ENCODE results near the gene PSMG2. TPM values are rescaled to one million over a fixed set of nuclear protein-coding genes. Genes with fewer than 3 reads are reported as not detected.
A peak's percentile ranks its signal among the peaks of the same experiment; 100 is the strongest.

The PSMG2 gene
- total and polyA plus RNA-seq, 9 of the 15 experiments (the other 6 are each of a cell fraction or from before 2014, with no cell fraction given) = 59.9 to 271 (median 111) TPM

DNA sequence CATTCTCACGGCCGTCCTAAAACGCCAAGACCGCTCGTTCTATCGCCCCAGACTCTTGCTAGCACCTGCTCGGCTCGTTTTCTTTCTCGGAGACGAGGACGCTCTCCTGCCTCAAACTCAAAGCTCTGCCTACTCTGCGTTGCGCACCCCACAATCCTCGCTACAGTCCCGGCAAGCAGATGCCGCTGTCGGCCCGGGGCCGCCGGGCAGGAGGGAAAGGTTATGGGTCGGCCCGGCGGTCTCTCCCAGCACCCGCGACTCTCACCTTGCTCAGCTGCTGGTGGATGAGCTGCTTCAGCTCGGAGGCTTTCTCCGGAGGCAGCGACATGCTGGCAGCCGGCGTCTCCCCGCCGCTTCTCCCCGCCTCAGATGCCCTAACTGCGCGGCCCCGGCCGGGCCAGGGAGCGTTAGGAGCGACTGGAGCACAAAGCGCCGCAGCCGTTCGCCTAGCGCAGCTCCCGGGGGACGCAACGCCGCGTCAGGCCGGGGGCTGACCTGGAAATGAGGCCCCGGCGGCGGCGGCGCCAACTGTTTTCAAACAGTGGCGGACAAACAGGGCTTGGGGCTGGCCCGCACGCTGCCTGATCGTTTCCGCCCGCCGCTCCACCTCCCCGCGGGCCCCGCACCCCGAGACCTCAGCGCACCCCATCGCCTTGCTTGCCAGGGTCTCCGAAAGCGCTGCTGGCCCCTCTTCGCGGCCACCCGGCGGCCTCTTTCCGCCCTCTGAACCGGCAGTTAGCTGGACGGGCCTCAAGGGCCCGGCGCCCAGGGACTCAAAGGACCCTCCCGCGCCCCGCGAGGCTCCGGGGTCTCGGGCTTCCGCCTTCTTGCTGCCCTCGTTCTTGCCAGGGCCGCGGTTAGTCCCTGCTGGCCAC lies at the start of gene PSMG2, which contains the start of gene CEP76 (continued):
- TF ChIP-seq, protein P1, sequence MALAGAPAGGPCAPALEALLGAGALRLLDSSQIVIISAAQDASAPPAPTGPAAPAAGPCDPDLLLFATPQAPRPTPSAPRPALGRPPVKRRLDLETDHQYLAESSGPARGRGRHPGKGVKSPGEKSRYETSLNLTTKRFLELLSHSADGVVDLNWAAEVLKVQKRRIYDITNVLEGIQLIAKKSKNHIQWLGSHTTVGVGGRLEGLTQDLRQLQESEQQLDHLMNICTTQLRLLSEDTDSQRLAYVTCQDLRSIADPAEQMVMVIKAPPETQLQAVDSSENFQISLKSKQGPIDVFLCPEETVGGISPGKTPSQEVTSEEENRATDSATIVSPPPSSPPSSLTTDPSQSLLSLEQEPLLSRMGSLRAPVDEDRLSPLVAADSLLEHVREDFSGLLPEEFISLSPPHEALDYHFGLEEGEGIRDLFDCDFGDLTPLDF (CRISPR knock-in tag; IDR thresholded peaks at IDR 0.05) = peak; percentile 81
- TF ChIP-seq, protein P2, sequence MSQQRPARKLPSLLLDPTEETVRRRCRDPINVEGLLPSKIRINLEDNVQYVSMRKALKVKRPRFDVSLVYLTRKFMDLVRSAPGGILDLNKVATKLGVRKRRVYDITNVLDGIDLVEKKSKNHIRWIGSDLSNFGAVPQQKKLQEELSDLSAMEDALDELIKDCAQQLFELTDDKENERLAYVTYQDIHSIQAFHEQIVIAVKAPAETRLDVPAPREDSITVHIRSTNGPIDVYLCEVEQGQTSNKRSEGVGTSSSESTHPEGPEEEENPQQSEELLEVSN (IDR thresholded peaks at IDR 0.05; ENCODE audit: borderline replicate concordance in 1 of 2, extremely low read depth in 1 of 2, insufficient read depth in 1 of 2, insufficient read length in 1 of 2, low read depth in 1 of 2, low read length in 1 of 2, poor library complexity in 1 of 2, severe bottlenecking in 1 of 2) = peak; percentile 23 to 24
- TF ChIP-seq, protein P3, sequence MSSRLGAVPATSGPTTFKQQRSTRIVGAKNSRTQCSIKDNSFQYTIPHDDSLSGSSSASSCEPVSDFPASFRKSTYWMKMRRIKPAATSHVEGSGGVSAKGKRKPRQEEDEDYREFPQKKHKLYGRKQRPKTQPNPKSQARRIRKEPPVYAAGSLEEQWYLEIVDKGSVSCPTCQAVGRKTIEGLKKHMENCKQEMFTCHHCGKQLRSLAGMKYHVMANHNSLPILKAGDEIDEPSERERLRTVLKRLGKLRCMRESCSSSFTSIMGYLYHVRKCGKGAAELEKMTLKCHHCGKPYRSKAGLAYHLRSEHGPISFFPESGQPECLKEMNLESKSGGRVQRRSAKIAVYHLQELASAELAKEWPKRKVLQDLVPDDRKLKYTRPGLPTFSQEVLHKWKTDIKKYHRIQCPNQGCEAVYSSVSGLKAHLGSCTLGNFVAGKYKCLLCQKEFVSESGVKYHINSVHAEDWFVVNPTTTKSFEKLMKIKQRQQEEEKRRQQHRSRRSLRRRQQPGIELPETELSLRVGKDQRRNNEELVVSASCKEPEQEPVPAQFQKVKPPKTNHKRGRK (tag; IDR thresholded peaks at IDR 0.05) = no peak
- TF ChIP-seq, protein P4, sequence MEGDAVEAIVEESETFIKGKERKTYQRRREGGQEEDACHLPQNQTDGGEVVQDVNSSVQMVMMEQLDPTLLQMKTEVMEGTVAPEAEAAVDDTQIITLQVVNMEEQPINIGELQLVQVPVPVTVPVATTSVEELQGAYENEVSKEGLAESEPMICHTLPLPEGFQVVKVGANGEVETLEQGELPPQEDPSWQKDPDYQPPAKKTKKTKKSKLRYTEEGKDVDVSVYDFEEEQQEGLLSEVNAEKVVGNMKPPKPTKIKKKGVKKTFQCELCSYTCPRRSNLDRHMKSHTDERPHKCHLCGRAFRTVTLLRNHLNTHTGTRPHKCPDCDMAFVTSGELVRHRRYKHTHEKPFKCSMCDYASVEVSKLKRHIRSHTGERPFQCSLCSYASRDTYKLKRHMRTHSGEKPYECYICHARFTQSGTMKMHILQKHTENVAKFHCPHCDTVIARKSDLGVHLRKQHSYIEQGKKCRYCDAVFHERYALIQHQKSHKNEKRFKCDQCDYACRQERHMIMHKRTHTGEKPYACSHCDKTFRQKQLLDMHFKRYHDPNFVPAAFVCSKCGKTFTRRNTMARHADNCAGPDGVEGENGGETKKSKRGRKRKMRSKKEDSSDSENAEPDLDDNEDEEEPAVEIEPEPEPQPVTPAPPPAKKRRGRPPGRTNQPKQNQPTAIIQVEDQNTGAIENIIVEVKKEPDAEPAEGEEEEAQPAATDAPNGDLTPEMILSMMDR (IDR thresholded peaks at IDR 0.05 in 2 of 3, conservative IDR thresholded peaks at IDR 0.05 in 1 of 3; ENCODE audit: insufficient read depth in 2 of 3, low read depth in 1 of 3, low read length in 3 of 3) = 0 out of 6 replicates have a peak, but pooled peaks of 1 of the 3 experiments have one; percentile 7
- TF ChIP-seq, protein P5, sequence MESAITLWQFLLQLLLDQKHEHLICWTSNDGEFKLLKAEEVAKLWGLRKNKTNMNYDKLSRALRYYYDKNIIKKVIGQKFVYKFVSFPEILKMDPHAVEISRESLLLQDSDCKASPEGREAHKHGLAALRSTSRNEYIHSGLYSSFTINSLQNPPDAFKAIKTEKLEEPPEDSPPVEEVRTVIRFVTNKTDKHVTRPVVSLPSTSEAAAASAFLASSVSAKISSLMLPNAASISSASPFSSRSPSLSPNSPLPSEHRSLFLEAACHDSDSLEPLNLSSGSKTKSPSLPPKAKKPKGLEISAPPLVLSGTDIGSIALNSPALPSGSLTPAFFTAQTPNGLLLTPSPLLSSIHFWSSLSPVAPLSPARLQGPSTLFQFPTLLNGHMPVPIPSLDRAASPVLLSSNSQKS (CRISPR knock-in tag; IDR thresholded peaks at IDR 0.05) = no peak
- TF ChIP-seq, protein P6, sequence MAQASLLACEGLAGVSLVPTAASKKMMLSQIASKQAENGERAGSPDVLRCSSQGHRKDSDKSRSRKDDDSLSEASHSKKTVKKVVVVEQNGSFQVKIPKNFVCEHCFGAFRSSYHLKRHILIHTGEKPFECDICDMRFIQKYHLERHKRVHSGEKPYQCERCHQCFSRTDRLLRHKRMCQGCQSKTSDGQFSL (CRISPR knock-in tag; IDR thresholded peaks at IDR 0.05) = no peak
- TF ChIP-seq, protein P6 (tag; IDR thresholded peaks at IDR 0.05) = no peak
- TF ChIP-seq, protein P7, sequence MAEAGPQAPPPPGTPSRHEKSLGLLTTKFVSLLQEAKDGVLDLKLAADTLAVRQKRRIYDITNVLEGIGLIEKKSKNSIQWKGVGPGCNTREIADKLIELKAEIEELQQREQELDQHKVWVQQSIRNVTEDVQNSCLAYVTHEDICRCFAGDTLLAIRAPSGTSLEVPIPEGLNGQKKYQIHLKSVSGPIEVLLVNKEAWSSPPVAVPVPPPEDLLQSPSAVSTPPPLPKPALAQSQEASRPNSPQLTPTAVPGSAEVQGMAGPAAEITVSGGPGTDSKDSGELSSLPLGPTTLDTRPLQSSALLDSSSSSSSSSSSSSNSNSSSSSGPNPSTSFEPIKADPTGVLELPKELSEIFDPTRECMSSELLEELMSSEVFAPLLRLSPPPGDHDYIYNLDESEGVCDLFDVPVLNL (CRISPR knock-in tag; IDR thresholded peaks at IDR 0.05; ENCODE audit: low read depth) = peak; percentile 93
- TF ChIP-seq CHD1 (IDR thresholded peaks at IDR 0.05; ENCODE audit: low read length) (peak; percentile 92), ARNT (IDR thresholded peaks at IDR 0.05) (no peak), LARP7 (IDR thresholded peaks at IDR 0.05) (no peak), CHCHD3 (CRISPR knock-in tag; IDR thresholded peaks at IDR 0.05) (no peak), RFX5 (IDR thresholded peaks at IDR 0.05; ENCODE audit: low read depth, low read length) (no peak), NFIC (IDR thresholded peaks at IDR 0.05) (peak; percentile 20), BRCA1 (IDR thresholded peaks at IDR 0.05) (no peak), BRCA1 (CRISPR knock-in tag; IDR thresholded peaks at IDR 0.05) (0 out of 2 replicates have a peak, but pooled peaks have one; percentile 47), SIX5 (IDR thresholded peaks at IDR 0.05; ENCODE audit: borderline replicate concordance in 1 of 2, insufficient read depth in 1 of 2, low read depth in 1 of 2, low read length in 2 of 2) (no peak)

Data from K562 (cell line).